TTC549 (cell line): Measurements from ENCODE around the gene SORBS1.

Source experiments
- FAIRE-seq: peaks from 2 replicates; lab custom pipeline; 2012; peaks lifted over from hg19 to GRCh38; lab: Jason Lieb, UNC

Gene SORBS1

DNA sequence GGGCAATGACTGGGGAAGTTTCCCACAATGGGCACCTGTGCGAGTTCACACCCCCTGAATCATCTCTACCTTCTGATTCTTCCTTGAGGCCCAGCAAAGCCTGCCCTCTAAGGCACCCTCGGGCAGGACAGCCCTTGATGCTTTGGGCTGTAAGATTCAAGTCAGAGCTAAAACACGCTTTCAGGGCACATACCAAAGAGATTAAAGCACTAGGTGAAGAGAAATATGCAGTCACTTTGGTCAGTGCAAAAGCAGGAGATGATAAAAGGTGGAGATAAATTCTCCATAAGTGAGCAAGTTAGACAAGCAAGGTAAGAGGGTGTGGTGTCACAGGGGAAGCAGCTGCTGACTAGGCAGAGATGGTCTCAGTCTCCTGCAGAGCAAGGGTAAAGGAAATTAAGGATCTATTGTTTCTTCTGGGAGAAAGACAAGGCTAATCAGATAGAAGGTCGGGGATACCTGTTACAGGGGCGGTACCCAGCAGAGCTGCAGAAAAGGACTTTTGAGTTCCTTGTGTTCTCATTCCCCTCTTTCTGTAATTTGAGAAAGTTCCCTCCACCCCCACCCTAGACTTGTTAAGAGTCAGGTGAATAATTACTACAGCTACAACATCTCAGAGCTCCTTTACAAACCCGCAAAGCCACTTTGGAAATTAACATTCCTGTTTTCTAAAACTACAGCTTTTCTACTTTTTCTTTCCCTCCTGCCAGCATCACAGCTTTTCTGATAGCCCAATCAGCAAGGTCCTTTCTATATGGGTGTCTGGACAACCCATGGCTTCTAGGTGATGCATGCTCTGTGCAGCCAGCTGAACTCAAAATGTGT, 296.7 kb downstream of the SORBS1 start:
- no peak for FAIRE-seq

DNA sequence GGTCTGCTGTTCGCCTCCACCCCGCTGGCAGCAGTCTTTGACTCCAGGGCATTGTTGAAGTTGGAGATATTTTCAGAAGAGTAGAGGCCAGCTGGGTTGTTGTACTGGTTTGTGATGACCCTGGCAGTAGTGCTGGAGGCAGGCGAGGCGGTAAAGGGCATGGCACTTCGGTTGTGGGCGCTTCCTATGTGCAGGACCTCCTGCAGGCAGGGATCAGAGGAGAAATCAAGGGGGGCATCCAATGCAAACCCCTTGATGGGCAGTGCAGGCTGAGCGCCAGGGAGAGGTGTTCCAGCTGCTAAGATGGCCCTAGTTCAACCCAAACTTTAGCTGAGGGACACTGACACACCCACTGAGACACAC, 297.3 kb downstream of the SORBS1 start:
- no peak for FAIRE-seq

GRCh38 chr10:95262763-95263518, 298.2 kb downstream of the SORBS1 start:
- no peak for FAIRE-seq

GRCh38 chr10:95261926-95262325, 299.2 kb downstream of the SORBS1 start:
- FAIRE-seq = no peak
